Neural progenitor cell (in vitro differentiated cells): ENCODE results near the gene ELOVL3.

Source experiments
- EZH2 ChIP-seq: fragments of 200-600 bp; sonication (generic); IDR thresholded peaks from 2 replicates; pipeline ENCODE4 v1.6.1; 2017; ENCODE audit warnings: antibody characterized with exemption, mild to moderate bottlenecking, moderate library complexity
- TF ChIP-seq, protein P1 (sequence below): fragments of 200-600 bp; sonication (generic); IDR thresholded peaks from 2 replicates; pipeline ENCODE4 v1.5.1; 2017; ENCODE audit warnings: antibody characterized with exemption, mild to moderate bottlenecking

DNA sequence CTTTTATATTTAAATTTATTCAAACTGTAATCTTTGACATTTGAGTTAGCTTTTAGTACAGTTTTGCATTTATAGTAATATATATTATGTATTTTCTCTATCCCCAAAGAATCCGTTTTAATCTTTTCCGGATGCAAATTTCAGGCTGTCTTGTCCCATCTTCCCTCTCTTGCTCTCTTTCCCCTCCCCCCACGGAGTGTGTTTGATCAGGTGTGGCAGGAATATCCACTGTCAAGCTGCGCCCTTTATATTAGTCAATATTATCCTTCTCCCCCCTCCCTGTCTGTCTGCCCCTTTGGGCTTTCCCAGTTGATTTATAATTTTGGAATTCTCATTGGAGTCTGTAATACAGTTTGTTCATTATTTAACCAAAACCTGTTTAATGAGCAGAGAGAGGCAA, 38.3 kb downstream of the ELOVL3 start:
- TF ChIP-seq, protein P1, sequence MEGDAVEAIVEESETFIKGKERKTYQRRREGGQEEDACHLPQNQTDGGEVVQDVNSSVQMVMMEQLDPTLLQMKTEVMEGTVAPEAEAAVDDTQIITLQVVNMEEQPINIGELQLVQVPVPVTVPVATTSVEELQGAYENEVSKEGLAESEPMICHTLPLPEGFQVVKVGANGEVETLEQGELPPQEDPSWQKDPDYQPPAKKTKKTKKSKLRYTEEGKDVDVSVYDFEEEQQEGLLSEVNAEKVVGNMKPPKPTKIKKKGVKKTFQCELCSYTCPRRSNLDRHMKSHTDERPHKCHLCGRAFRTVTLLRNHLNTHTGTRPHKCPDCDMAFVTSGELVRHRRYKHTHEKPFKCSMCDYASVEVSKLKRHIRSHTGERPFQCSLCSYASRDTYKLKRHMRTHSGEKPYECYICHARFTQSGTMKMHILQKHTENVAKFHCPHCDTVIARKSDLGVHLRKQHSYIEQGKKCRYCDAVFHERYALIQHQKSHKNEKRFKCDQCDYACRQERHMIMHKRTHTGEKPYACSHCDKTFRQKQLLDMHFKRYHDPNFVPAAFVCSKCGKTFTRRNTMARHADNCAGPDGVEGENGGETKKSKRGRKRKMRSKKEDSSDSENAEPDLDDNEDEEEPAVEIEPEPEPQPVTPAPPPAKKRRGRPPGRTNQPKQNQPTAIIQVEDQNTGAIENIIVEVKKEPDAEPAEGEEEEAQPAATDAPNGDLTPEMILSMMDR, result no peak
- no peak for TF ChIP-seq EZH2
